GM12872 (cell line): ENCODE data around the gene RBMS3.

ENCODE experiments used
- CTCF ChIP-seq: IDR thresholded peaks from 3 replicates; pipeline ENCODE4 v1.5.1; 2011; ENCODE audit warnings: low read depth, mild to moderate bottlenecking, low read length, moderate library complexity; ENCODE audit not compliant: insufficient read depth

The RBMS3 gene

GRCh38 chr3:29334706-29335105, 53.8 kb downstream of the RBMS3 start:
- TF ChIP-seq CTCF, result no peak

- TF ChIP-seq CTCF, result no peak
Observed at GRCh38 chr3:29335438-29335837, 54.6 kb downstream of the RBMS3 start.

- TF ChIP-seq CTCF, result no peak
Observed at GRCh38 chr3:29335943-29336342, 55.1 kb downstream of the RBMS3 start.

GRCh38 chr3:29337565-29337964, 56.7 kb downstream of the RBMS3 start:
- TF ChIP-seq CTCF, result no peak

- TF ChIP-seq CTCF, result no peak
Observed at GRCh38 chr3:29338377-29338776, 57.5 kb downstream of the RBMS3 start.

- no peak for TF ChIP-seq CTCF
Observed at GRCh38 chr3:29339016-29339833, 58.4 kb downstream of the RBMS3 start.

GRCh38 chr3:29344154-29344553, 63.3 kb downstream of the RBMS3 start:
- no peak for TF ChIP-seq CTCF
